Tibial artery (tissue), 4 donors: ENCODE measurements around the gene ZBTB45.
A peak's percentile ranks its signal among the peaks of the same experiment; 100 is the strongest.

Source experiments
- DNase-seq, 2 donors: peaks; one replicate each; pipeline ENCODE4 v3.0.0-alpha.2; 2019
- H3K27ac ChIP-seq, 2 donors: fragments of 200-600 bp; sonication (generic) in 1 of 2; 1 replicate in 1 of 2; 2 replicates in 1 of 2; pipeline ENCODE4 v1.5.1; 2018 to 2019; ENCODE audit warnings: mild to moderate bottlenecking in 1 of 2
- H3K27me3 ChIP-seq, 2 donors: fragments of 200-600 bp; sonication (generic) in 1 of 2; one replicate each; pipeline versions ENCODE4 v1.5.1 to v1.6.0; 2016 to 2019
- H3K36me3 ChIP-seq, 3 donors: fragments of 200-600 bp; sonication (generic) in 2 of 3; one replicate each; pipeline ENCODE4 v1.5.1; 2016 to 2019; ENCODE audit warnings: mild to moderate bottlenecking in 2 of 3
- H3K4me1 ChIP-seq, 4 donors: fragments of 200-600 bp; sonication (generic) in 2 of 4; 1 replicate in 3 of 4; 2 replicates in 1 of 4; pipeline ENCODE4 v1.5.1; 2016 to 2019
- H3K4me3 ChIP-seq, 2 donors: fragments of 200-600 bp; sonication (generic) in 1 of 2; 1 replicate in 1 of 2; 2 replicates in 1 of 2; pipeline ENCODE4 v1.5.1; 2018 to 2019; ENCODE audit warnings: mild to moderate bottlenecking in 2 of 2
- H3K9me3 ChIP-seq, 3 donors: fragments of 200-600 bp; sonication (generic) in 1 of 3; one replicate each; pipeline ENCODE4 v1.5.1; 2016 to 2019
- CTCF ChIP-seq, 2 experiments: fragments of 200-600 bp in 1 of 2; fragments of 450-650 bp in 1 of 2; IDR thresholded peaks; one replicate each; pipeline ENCODE4 v1.5.1; 2017 to 2019; ENCODE audit warnings: antibody characterized with exemption in 2 of 2, mild to moderate bottlenecking in 1 of 2, moderate library complexity in 1 of 2
- intact Hi-C: fragments of 100-400 bp; cut with DNase I; formaldehyde crosslinking; loops from one replicate; pipeline ENCODE4 v1.15.0; 2023; ENCODE audit warnings: low total_unique reads

The ZBTB45 gene

GRCh38 chr19:58500242-58500641, 19.4 kb downstream of the ZBTB45 start:
- no peak for DNase-seq
- Histone ChIP-seq H3K9me3 (no peaks in the 10 kb centered on the region), H3K27ac (no peak overlapping the region), H3K4me1 (peaks cover 0 to 26% (median 16%) of the 10 kb centered on the region in 4 donors), H3K27me3 (no peaks in the 10 kb centered on the region), H3K4me3 (peak overlapping the region in 1 of 2 donors; percentile 67), H3K36me3 (no peaks in the 10 kb centered on the region)
- no peak for TF ChIP-seq CTCF (IDR thresholded peaks at IDR 0.05)
- intact Hi-C loops = no loop called here

GRCh38 chr19:58499021-58499927, 20.3 kb downstream of the ZBTB45 start:
- peak; percentile 10 to 43 for TF ChIP-seq CTCF (IDR thresholded peaks at IDR 0.05)
- no peaks in the 10 kb centered on the region for H3K27me3 ChIP-seq
- H3K27ac ChIP-seq = peak overlapping the region; percentile 79 to 80
- no peaks in the 10 kb centered on the region for H3K36me3 ChIP-seq
- DNase-seq = peak; percentile 99 to 100
- H3K9me3 ChIP-seq = no peaks in the 10 kb centered on the region
- H3K4me1 ChIP-seq = peaks cover 0 to 26% (median 16%) of the 10 kb centered on the region in 4 donors
- intact Hi-C loops = no loop called here
- H3K4me3 ChIP-seq = peak overlapping the region; percentile 56 to 67

GRCh38 chr19:58498316-58499020, 21.1 kb downstream of the ZBTB45 start:
- TF ChIP-seq CTCF (IDR thresholded peaks at IDR 0.05) = no peak
- intact Hi-C loops = no loop called here
- Histone ChIP-seq H3K4me3 (peak overlapping the region; percentile 56 to 67), H3K36me3 (no peaks in the 10 kb centered on the region), H3K27ac (peak overlapping the region; percentile 20 to 79), H3K9me3 (no peaks in the 10 kb centered on the region), H3K27me3 (no peaks in the 10 kb centered on the region), H3K4me1 (peaks cover 0 to 26% (median 16%) of the 10 kb centered on the region in 4 donors)
- peak in 1 of 2 donors; percentile 73 for DNase-seq

- intact Hi-C loops = no loop called here
- no peak for TF ChIP-seq CTCF (IDR thresholded peaks at IDR 0.05)
- H3K9me3 ChIP-seq = no peaks in the 10 kb centered on the region
- no peak overlapping the region for H3K27ac ChIP-seq
- no peaks in the 10 kb centered on the region for H3K27me3 ChIP-seq
- DNase-seq = no peak
- H3K4me3 ChIP-seq = no peak overlapping the region
- H3K36me3 ChIP-seq = no peaks in the 10 kb centered on the region
- peaks cover 0 to 26% (median 16%) of the 10 kb centered on the region in 4 donors for H3K4me1 ChIP-seq
Measured at GRCh38 chr19:58497634-58498170, 21.9 kb downstream of the ZBTB45 start.

- H3K4me3 ChIP-seq = no peak overlapping the region
- intact Hi-C loops = no loop called here
- H3K9me3 ChIP-seq = no peaks in the 10 kb centered on the region
- no peaks in the 10 kb centered on the region for H3K27me3 ChIP-seq
- TF ChIP-seq CTCF (IDR thresholded peaks at IDR 0.05) = no peak
- no peak for DNase-seq
- H3K36me3 ChIP-seq = no peaks in the 10 kb centered on the region
- no peak overlapping the region for H3K27ac ChIP-seq
- H3K4me1 ChIP-seq = no peaks in the 10 kb centered on the region
Measured at GRCh38 chr19:58492265-58492664, 27.3 kb downstream of the ZBTB45 start.
